Measurements from ENCODE around the gene ELP5. TPM values are rescaled to one million over a fixed set of nuclear protein-coding genes. Genes with fewer than 3 reads are reported as not detected.
A peak's percentile ranks its signal among the peaks of the same experiment; 100 is the strongest.

The ELP5 gene
- total RNA-seq, 1 donor from 2014 or later, result 20.8 TPM

- peaks cover 5% of the 10 kb centered on the region for H3K36me3 ChIP-seq (ENCODE audit: control insufficient read depth, insufficient read depth, low read length)
- DNase-seq (ENCODE audit: low read depth), result no peak
- peak overlapping the region; percentile 97 for H3K4me3 ChIP-seq (ENCODE audit: low read depth, low read length)
- TF ChIP-seq CTCF (IDR thresholded peaks at IDR 0.05; ENCODE audit: insufficient read depth, low read length, poor library complexity, severe bottlenecking), result no peak
- no peaks in the 10 kb centered on the region for H3K27me3 ChIP-seq (ENCODE audit: control insufficient read depth, insufficient read depth, low read length)
Observed at GRCh38 chr17:7237266-7237760, 14.7 kb upstream of the ELP5 start.

- no peaks in the 10 kb centered on the region for H3K27me3 ChIP-seq (ENCODE audit: control insufficient read depth, insufficient read depth, low read length)
- H3K4me3 ChIP-seq (ENCODE audit: low read depth, low read length), result peak overlapping the region; percentile 97
- DNase-seq (ENCODE audit: low read depth), result no peak
- no peak for TF ChIP-seq CTCF (IDR thresholded peaks at IDR 0.05; ENCODE audit: insufficient read depth, low read length, poor library complexity, severe bottlenecking)
- H3K36me3 ChIP-seq (ENCODE audit: control insufficient read depth, insufficient read depth, low read length), result peaks cover 5% of the 10 kb centered on the region
Observed at GRCh38 chr17:7237761-7238419, 14.1 kb upstream of the ELP5 start.

- Histone ChIP-seq H3K4me3 (ENCODE audit: low read depth, low read length) (peak overlapping the region; percentile 97), H3K27me3 (ENCODE audit: control insufficient read depth, insufficient read depth, low read length) (no peaks in the 10 kb centered on the region), H3K36me3 (ENCODE audit: control insufficient read depth, insufficient read depth, low read length) (peaks cover 5% of the 10 kb centered on the region)
- TF ChIP-seq CTCF (IDR thresholded peaks at IDR 0.05; ENCODE audit: insufficient read depth, low read length, poor library complexity, severe bottlenecking), result no peak
- DNase-seq (ENCODE audit: low read depth), result no peak
Observed at GRCh38 chr17:7238420-7239090, 13.5 kb upstream of the ELP5 start.

GRCh38 chr17:7239091-7240027 is 12.7 kb upstream of the ELP5 start, which contains the start of gene PHF23:
TSS of gene PHF23 (minus strand) at chr17:7239457. CDS start at chr17:7239279, 178 bp downstream.
- peak; percentile 93 for DNase-seq (ENCODE audit: low read depth)
- TF ChIP-seq CTCF (IDR thresholded peaks at IDR 0.05; ENCODE audit: insufficient read depth, low read length, poor library complexity, severe bottlenecking), result no peak
- Histone ChIP-seq H3K4me3 (ENCODE audit: low read depth, low read length) (peak within 1 kb of the TSS; percentile 97), H3K27me3 (ENCODE audit: control insufficient read depth, insufficient read depth, low read length) (no peaks in the 10 kb centered on the region), H3K36me3 (ENCODE audit: control insufficient read depth, insufficient read depth, low read length) (peaks cover 5% of the 10 kb centered on the region)

- H3K27me3 ChIP-seq (ENCODE audit: control insufficient read depth, insufficient read depth, low read length), result no peaks in the 10 kb centered on the region
- TF ChIP-seq CTCF (IDR thresholded peaks at IDR 0.05; ENCODE audit: insufficient read depth, low read length, poor library complexity, severe bottlenecking), result no peak
- no peak for DNase-seq (ENCODE audit: low read depth)
Observed at GRCh38 chr17:7240375-7240774, 11.6 kb upstream of the ELP5 start.

More at GRCh38 chr17:7240375-7240774, 11.6 kb upstream of the ELP5 start:
- Histone ChIP-seq H3K36me3 (ENCODE audit: control insufficient read depth, insufficient read depth, low read length) (peaks cover 4% of the 10 kb centered on the region), H3K4me3 (ENCODE audit: low read depth, low read length) (no peak overlapping the region)

All from kidney epithelial cell (primary cell).